ENCODE data around the gene SBSN.

SBSN gene

GRCh38 chr19:35559781-35560180, 31.7 kb upstream of the SBSN start:
- ChIA-PET CTCF (interaction anchor here (0.8 to 5.9 kb wide), 2 partner anchors 11 to 21 kb away, joined by 3 to 44 read pairs; no protein-coding TSS in a partner anchor), POLR2A (no interaction called here)
- no peak for TF ChIP-seq CTCF (IDR thresholded peaks at IDR 0.05; ENCODE audit: insufficient read depth, low read length, missing control alignments)
- H3K4me3 ChIP-seq (ENCODE audit: low read depth, low read length), result no peak overlapping the region
- DNase-seq (ENCODE audit: low read depth, low spot score), result no peak

DNA sequence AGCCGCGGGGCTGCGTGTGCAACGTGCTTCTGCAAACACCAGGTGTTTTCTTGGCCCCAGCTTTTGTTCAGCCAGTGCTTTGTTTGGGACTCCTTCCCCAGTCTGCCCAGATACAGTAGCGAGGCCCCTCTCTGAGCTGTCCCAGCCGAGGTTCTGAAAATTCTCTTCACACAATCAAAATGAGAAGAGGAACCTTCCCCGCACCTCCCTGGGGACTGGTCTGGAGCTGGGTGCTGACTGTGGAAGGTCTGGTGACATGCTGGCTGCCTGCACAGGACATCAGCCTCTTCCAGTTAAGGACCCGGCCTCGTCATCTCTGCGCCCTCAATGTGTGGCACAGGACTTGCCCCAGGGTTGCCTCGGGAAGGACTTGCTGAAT, 31.2 kb upstream of the SBSN start:
- no peak overlapping the region for H3K4me3 ChIP-seq (ENCODE audit: low read depth, low read length)
- ChIA-PET CTCF (interaction anchor here (0.8 to 5.9 kb wide), 2 partner anchors 11 to 22 kb away, joined by 3 to 44 read pairs; no protein-coding TSS in a partner anchor), POLR2A (no interaction called here)
- no peak for DNase-seq (ENCODE audit: low read depth, low spot score)
- no peak for TF ChIP-seq CTCF (IDR thresholded peaks at IDR 0.05; ENCODE audit: insufficient read depth, low read length, missing control alignments)

DNA sequence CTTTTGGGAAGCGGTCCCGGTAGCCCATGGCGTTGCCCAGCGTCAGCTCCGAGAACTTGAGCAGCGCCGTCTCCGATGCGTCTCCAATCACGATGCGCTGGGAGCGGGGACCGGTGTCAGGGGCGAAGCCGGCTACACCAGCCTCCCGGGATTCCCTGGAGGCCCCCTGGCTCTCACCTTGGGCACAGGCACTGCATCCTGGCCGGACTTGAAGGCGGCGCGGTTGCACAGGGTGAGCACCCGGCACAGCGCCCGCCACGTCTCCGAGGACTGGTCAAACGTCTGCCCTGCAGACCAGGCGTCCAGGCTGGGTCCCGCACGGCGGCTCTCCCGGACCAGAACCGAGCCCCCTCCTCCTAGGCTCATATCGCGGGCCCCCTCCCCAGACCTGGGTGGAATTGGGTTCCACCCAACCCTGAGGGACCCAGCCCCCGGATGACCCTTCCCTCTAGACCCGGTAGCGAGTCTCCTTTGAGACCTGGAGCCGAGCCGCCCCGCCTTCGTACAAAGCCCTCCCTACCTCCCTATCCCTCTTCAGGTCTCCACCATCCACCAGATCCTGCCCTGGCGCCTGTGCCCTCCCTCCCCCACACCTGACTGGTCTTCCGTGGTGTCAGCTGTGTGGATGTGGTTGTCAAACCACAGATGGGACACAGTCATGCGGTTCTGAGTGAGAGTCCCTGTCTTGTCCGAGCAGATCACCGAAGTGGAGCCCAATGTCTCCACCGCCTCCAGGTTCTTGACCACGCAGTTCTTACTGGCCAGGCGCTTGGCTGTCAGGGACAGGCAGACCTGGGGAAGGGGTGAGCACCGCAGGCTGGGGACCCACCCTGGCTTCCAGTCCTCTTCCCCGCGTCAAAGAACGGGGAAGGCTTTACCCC, 30.5 kb upstream of the SBSN start:
- ChIA-PET CTCF (interaction anchor here (5.9 kb wide), 1 partner anchor 10 kb away, joined by 44 read pairs; no protein-coding TSS in a partner anchor), POLR2A (no interaction called here)
- no peak for TF ChIP-seq CTCF (IDR thresholded peaks at IDR 0.05; ENCODE audit: insufficient read depth, low read length, missing control alignments)
- H3K4me3 ChIP-seq (ENCODE audit: low read depth, low read length), result no peak overlapping the region
- DNase-seq (ENCODE audit: low read depth, low spot score), result no peak

DNA sequence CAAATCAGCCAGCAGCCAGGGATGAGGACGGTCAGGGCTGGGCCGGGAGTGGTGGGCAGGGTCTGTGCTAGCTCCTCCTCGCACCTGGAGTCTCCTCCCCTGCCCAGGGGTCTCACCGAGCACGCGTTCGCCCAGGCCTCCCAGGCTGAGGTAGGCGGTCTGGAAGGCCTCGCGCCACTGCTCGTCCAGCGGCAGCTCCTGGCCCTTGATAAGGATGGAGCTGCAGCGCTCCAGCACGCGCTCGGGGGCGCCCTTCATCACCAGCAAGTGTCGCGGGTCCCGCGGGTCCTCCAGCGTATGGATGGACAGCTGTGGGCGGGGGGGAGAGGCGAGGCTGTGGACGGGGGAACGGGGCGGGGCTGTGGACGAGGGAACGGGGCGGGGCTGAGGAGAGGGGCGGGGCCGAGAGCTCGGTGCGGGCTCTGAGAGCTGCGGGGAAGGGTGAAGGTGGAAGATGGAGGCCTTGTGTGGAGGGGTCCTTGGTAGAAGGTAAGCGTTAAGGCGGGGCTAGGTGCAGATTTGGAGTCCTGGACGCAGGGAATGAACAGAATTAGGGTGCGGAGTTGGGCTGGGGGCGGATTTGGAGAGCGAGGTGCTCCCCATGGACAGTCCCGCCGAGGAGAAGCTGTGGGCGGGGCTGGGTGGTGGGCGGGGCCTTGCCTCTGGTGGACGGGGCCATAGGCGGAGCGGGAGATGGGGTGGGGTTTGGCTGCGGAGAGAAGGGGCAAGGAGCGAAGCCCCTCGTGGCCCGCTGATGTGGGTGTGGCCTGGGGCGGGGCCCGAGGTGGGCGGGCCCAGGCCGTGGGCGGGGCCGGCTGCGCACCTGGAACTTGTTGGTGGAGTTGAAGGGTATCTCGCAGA, 29.7 kb upstream of the SBSN start:
- TF ChIP-seq CTCF (IDR thresholded peaks at IDR 0.05; ENCODE audit: insufficient read depth, low read length, missing control alignments), result no peak
- CTCF ChIA-PET, result interaction anchor here (2.6 to 5.9 kb wide), 3 partner anchors 9 to 47 kb away, joined by 9 to 44 read pairs (median 9); no protein-coding TSS in a partner anchor
- POLR2A ChIA-PET, result no interaction called here
- peak overlapping the region; percentile 45 for H3K4me3 ChIP-seq (ENCODE audit: low read depth, low read length)
- no peak for DNase-seq (ENCODE audit: low read depth, low spot score)

- TF ChIP-seq CTCF (IDR thresholded peaks at IDR 0.05; ENCODE audit: insufficient read depth, low read length, missing control alignments), result no peak
- no peak for DNase-seq (ENCODE audit: low read depth, low spot score)
- ChIA-PET POLR2A (no interaction called here), CTCF (interaction anchor here (0.8 to 5.9 kb wide), 9 partner anchors 9 to 159 kb away, joined by 3 to 44 read pairs (median 4); no protein-coding TSS in a partner anchor)
- H3K4me3 ChIP-seq (ENCODE audit: low read depth, low read length), result no peak overlapping the region
Observed at GRCh38 chr19:35556846-35557538, 28.9 kb upstream of the SBSN start.
